ENCODE data around the gene HBB.

- TF ChIP-seq POLR2AphosphoS5 (IDR thresholded peaks at IDR 0.05; ENCODE audit: low read depth) (no peak), GABPA (IDR thresholded peaks at IDR 0.05; ENCODE audit: low read depth) (no peak), CTCF (IDR thresholded peaks at IDR 0.05; ENCODE audit: insufficient read depth, low read length) (no peak), REST (IDR thresholded peaks at IDR 0.05; ENCODE audit: insufficient replicate concordance, low read depth) (no peak), SPI1 (IDR thresholded peaks at IDR 0.05; ENCODE audit: borderline replicate concordance, low read depth) (no peak)
Measured at GRCh38 chr11:5196067-5196466, 30.8 kb downstream of the HBB start.
